NCI-H524 (cell line): Measurements from ENCODE around the gene DHCR24.

Experiments
- DNase-seq, 2 experiments: peaks; one replicate each; lab custom pipeline; 2025; lab: John Stamatoyannopoulos, UW

Gene DHCR24

DNA sequence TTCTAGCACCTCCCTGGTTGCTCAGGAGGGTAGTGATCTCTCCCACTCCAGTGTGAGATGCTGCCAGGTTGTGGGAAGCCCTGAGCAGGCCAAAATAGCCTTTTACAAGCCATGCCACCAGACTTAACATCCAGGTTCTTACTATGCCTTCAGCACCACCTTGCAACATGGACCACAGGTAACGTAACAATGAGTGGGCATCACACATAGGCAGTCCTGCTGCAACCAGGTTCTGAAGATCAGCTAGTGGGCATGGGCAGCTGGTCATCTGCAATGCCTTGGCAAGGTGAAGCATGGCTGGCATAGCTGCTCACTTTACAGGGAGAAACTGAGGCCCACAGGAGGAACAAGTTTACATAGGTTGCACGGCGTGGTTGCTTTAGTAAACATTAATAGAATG lies 40.7 kb downstream of the DHCR24 start:
- no peak for DNase-seq

- DNase-seq: no peak
These were observed 41.2 kb downstream of the DHCR24 start for GRCh38 chr1:54845772-54846171.

GRCh38 chr1:54844564-54844963 lies 42.4 kb downstream of the DHCR24 start:
- DNase-seq: no peak

- no peak for DNase-seq
These were observed 43.5 kb downstream of the DHCR24 start for GRCh38 chr1:54843449-54843848.

- DNase-seq: no peak
These were observed 44.0 kb downstream of the DHCR24 start for GRCh38 chr1:54842963-54843362.

GRCh38 chr1:54842206-54842915 lies 44.6 kb downstream of the DHCR24 start:
- DNase-seq: no peak

DNA sequence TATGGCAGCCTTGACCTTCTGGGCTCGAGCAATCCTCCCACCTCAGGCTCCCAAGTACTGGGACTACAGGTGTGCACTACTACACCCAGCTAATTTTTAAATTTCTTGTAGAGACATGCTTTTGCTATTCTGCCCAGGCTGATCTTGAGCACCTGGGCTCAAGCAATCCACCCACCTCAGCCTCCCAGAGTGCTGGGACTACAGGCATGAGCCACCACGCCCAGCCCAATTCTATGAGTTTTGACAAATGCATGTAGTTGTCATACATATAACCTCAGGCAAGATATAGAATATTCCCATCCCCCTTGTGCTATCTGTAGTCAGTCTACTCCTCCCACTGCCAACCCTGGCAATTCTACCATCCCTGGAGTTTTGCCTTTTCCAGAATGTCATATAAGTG lies 47.2 kb downstream of the DHCR24 start:
- DNase-seq: no peak

DNA sequence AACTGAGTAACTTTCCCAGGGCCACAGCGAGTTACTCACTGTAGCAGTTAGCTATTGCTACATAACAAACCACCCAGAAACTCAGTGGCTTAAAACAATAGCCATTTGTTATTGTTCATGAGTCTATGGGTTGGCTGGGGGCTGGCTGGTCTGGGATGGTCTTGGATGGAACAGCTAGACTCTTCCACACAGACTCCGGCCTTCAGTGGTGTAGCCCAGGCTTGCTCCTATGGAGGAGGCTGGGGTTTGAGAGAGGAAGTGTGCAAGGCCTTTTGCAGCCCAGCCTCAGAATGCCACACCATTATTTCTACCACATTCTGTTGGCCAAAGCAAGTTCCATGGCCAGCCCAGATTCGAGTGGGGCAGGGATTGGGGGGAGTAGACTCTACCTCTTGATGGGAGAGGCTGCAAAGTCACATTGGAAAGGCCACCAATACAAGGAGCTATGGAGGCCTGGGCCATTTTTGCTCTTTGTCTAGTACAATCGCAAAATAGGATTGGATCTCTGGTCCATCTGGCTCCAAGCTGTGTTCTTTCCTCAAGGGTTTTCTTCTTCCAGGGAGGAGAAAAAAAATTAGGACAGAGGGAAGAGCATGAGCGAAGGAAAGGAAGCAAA lies 48.3 kb downstream of the DHCR24 start:
- DNase-seq: no peak

DNA sequence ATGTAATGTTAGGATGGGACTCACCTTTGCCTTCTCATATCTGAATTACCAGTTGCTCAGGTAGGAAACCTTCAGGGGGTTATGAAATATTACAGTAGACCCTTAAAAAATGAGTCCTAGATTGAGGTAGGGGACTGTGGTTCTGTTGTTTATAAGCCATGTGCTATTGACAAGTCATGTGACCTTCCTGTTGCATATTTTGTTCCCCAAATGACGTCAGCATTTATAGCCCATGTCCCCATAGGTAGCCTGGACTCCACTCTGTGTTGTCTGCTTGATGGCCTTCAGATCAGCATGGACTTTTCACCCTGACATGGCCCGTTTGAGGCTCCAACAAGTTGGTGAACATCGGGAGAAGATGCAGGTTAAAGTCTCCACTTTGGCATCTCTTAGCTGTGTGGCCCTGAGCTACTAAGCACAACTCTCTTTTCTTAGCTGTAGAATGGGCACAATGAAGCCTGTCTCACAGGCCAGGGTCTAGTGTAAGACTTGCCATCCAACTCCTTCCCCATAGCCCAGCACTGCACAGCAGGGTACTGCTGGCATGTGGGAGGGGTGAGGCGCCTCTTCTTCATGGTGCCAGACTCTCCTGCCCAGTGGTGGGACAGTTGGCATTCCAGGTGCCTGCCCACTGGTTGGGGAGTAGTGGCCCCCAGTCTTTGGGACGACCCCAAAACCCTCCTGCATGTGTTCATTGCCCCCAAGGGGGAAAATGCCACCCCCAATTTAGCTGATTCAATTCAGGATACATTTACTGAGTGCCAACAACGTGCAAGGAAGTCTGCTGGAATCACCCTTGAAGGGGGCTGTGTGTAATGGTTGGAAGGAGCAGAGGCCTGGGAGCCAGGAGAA lies 49.8 kb downstream of the DHCR24 start:
- no peak for DNase-seq

DNA sequence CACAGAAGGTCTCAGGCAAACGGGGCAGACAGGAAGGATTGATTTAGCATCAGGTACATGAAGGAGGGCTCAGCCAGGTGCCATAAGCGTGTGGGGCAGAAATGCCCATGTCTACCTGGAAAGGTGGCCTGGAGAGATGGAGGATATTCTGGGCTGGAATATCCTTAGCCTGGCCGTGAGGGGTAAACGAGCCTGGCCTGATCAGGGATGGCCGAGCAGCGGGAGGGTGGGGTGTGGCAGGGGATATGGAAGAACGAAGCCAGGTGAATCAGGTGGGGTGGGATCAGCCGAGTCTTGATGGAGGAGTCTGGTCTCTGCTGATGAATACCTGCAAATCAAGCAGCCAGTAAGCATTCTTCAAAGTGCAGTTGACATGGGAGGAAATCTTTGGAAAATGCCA lies 50.4 kb downstream of the DHCR24 start:
- DNase-seq: no peak

GRCh38 chr1:54835970-54836369 lies 51.0 kb downstream of the DHCR24 start:
- no peak for DNase-seq

- DNase-seq: no peak
These were observed 51.7 kb downstream of the DHCR24 start for GRCh38 chr1:54835131-54835898.

DNA sequence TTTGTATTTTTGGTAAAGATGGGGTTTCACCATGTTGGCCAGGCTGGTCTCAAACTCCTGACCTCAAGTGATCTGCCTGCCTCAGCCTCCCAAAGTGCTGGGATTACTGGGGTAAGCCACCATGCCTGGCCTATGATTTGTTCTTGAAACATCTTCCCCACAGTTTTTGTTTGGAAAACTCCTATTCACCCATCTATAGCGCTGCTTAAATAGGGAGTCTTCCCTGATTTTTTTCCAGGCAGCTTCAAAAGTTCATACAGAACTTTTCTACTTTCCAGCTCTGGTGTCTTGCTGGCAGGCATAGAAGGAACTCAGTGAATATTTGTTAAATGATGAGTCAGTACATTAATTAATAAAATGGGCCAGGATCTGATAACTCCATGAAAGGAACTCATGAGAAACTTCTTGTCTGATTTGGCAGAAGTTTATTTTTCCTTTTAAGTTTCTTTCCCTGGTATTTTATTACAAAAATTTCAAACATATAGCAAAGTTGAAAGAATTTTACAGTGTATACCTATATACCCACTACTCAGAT lies 52.9 kb downstream of the DHCR24 start:
- DNase-seq: no peak

GRCh38 chr1:54833121-54833520 lies 53.9 kb downstream of the DHCR24 start:
- DNase-seq: no peak

- no peak for DNase-seq
These were observed 60.7 kb downstream of the DHCR24 start for GRCh38 chr1:54826226-54826816.

GRCh38 chr1:54825696-54826095 lies 61.3 kb downstream of the DHCR24 start:
- DNase-seq: no peak

- DNase-seq: no peak
These were observed 63.3 kb downstream of the DHCR24 start for GRCh38 chr1:54823670-54824069.

DNA sequence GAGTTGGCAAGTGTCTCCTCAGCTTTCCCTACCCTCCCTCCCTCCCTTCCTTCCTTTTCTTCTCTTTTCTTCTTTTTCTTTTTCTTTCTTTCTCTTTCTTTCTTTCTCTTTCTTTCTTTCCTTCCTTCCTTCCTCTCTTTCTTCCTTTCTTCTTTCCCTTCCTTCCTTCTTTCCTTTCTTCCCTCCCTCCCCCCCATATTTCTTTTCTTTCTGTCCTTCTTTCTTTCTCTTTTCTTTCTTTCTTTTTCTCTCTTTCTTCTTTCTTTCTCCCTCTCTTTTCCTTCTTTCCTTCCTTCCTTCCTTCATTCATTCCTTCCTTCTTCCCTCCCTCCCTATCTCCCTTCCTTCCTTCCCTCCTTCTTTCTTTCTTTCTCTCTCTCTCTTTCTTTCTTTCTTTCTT lies 67.3 kb downstream of the DHCR24 start:
- no peak for DNase-seq

DNA sequence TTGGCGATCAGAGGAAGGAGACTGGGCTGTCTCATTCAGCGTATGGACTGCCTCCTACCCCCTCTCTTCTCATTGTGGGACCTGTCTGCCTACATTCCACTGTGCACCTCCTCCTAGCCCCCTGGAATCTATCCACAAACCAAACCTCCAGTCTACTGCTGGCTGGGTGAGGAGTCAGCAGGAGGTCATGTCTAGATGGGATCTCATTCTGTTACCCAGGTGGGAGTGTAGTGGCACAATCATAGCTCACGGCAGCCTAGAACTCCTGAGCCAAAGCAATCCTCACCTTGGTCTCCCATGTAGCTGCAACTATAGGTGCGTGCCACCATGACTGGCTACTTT lies 67.8 kb downstream of the DHCR24 start:
- no peak for DNase-seq

DNA sequence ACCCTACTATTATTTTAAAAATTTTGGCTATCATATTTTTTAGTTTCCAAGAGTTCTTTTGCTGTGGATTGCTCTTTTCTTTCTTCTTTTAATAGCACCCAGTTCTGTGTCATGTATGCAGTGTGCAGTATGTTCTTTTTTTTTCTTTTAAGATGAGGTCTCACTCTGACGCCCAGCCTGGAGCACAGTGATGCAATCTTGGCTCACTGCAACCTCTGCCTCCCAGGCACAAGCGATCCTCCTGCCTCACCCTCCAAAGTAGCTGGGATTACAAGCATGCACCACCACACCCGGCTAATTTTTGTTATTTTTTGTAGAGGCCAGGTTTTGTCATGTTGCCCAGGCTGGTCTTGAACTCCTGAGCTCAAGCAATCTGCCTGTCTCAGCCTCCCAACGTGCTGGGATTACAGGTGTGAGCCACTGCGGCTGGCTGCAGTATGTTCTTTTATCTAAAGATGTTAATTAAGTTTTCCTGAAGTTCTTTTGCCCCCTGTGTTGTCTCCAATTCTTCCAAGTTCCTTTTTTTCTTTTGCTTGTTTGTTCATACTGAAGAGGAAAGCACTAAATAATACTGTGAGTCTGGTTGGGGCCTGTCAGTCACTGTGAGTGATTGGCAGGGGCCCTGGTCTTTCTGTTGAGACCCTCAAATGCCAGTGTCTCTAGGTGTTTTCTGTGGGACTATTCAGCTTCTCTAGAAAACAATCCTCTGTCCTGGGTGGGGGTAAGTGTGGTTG lies 68.4 kb downstream of the DHCR24 start:
- no peak for DNase-seq

- no peak for DNase-seq
These were observed 70.0 kb downstream of the DHCR24 start for GRCh38 chr1:54816951-54817350.
